ENCODE results near the gene ERGIC1. TPM values are rescaled to one million over a fixed set of nuclear protein-coding genes. Genes with fewer than 3 reads are reported as not detected.

The ERGIC1 gene
- total and polyA plus RNA-seq, 2 of the 13 experiments (the other 11 are each of a cell fraction or from before 2014, with no cell fraction given): 78.5 to 184 TPM

DNA sequence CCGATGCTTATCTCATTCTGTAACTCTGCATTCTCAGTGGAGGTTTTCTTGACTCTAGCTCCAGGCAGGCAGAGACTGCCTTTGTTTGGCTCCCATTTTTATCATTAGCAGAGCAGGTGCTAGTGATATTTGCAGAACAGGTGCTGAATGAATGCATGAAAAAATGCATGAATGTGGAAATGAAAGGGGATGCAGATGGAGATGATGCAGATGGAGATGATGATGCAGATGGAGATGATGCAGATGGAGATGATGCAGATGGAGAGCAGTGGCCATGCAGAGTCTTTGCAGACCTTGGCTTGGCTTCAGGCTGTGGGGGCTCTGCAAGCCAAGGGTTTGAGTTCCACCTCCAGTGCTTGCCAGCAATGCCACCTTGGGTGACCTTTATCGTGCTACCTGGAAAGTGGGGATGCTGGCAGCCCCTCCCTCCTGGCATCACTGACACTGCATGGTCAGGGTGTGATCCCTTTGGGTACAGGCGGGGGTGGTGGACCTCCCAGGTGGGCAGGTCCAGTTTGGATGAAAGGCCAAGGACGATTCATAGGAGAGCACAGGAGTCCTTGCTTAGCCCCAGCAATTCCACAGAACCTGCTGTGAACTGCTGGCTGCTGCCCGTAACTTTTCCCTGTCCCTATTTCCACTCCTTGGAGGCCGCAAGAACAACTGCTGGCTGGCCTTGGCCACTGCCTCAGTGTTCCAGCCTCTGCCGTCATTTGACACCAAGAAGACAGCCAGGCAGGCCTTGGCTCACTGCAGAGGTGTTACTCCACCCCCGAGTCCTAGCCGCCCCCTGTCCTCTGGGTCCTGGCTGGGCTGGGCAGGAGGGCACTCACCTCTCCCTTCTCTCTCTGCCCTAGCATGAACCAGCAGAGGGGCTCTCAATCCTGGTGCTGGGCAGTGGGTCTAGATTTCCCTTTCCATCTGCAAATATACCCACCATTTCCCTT is 33.0 kb downstream of the ERGIC1 start:
- POLR2A ChIA-PET: no interaction called here
- peaks cover 0 to 17% of the 10 kb centered on the region in 2 experiments; a peak in 2 of 5 replicates for H3K36me3 ChIP-seq (replicated peaks in 1 of 2; ENCODE audit: control insufficient read depth in 1 of 2, insufficient read depth in 2 of 2, low read length in 2 of 2)
- H3K79me2 ChIP-seq (ENCODE audit: insufficient read depth, low read length): peaks cover 49% of the 10 kb centered on the region
- intact Hi-C loops (cut with micrococcal nuclease; ENCODE audit: unreplicated experiment): no loop called here
- H2AFZ ChIP-seq (ENCODE audit: low read length): no peak overlapping the region
- H3K27me3 ChIP-seq (ENCODE audit: control insufficient read depth in 1 of 2, insufficient read depth in 2 of 2, low read length in 2 of 2): no peaks in the 10 kb centered on the region
- TF ChIP-seq, protein P1, sequence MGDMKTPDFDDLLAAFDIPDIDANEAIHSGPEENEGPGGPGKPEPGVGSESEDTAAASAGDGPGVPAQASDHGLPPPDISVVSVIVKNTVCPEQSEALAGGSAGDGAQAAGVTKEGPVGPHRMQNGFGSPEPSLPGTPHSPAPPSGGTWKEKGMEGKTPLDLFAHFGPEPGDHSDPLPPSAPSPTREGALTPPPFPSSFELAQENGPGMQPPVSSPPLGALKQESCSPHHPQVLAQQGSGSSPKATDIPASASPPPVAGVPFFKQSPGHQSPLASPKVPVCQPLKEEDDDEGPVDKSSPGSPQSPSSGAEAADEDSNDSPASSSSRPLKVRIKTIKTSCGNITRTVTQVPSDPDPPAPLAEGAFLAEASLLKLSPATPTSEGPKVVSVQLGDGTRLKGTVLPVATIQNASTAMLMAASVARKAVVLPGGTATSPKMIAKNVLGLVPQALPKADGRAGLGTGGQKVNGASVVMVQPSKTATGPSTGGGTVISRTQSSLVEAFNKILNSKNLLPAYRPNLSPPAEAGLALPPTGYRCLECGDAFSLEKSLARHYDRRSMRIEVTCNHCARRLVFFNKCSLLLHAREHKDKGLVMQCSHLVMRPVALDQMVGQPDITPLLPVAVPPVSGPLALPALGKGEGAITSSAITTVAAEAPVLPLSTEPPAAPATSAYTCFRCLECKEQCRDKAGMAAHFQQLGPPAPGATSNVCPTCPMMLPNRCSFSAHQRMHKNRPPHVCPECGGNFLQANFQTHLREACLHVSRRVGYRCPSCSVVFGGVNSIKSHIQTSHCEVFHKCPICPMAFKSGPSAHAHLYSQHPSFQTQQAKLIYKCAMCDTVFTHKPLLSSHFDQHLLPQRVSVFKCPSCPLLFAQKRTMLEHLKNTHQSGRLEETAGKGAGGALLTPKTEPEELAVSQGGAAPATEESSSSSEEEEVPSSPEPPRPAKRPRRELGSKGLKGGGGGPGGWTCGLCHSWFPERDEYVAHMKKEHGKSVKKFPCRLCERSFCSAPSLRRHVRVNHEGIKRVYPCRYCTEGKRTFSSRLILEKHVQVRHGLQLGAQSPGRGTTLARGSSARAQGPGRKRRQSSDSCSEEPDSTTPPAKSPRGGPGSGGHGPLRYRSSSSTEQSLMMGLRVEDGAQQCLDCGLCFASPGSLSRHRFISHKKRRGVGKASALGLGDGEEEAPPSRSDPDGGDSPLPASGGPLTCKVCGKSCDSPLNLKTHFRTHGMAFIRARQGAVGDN (CRISPR knock-in tag; IDR thresholded peaks at IDR 0.05): peak; percentile 60
- TF ChIP-seq ZNF567 (CRISPR knock-in tag; IDR thresholded peaks at IDR 0.05; ENCODE audit: borderline replicate concordance) (no peak), SIX4 (CRISPR knock-in tag; IDR thresholded peaks at IDR 0.05) (no peak), ZNF629 (CRISPR knock-in tag; conservative IDR thresholded peaks at IDR 0.05) (peak; percentile 49; the same call in 1 of the 2 replicates), TBP (CRISPR knock-in tag; IDR thresholded peaks at IDR 0.05) (no peak), ZNF251 (CRISPR knock-in tag; IDR thresholded peaks at IDR 0.05) (no peak), ZNF768 (CRISPR knock-in tag; IDR thresholded peaks at IDR 0.05) (no peak)
- TF ChIP-seq, protein P2, sequence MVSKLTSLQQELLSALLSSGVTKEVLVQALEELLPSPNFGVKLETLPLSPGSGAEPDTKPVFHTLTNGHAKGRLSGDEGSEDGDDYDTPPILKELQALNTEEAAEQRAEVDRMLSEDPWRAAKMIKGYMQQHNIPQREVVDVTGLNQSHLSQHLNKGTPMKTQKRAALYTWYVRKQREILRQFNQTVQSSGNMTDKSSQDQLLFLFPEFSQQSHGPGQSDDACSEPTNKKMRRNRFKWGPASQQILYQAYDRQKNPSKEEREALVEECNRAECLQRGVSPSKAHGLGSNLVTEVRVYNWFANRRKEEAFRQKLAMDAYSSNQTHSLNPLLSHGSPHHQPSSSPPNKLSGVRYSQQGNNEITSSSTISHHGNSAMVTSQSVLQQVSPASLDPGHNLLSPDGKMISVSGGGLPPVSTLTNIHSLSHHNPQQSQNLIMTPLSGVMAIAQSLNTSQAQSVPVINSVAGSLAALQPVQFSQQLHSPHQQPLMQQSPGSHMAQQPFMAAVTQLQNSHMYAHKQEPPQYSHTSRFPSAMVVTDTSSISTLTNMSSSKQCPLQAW (CRISPR knock-in tag; IDR thresholded peaks at IDR 0.05): 0 out of 2 replicates have a peak, but pooled peaks have one; percentile 34
- TF ChIP-seq, protein P3, sequence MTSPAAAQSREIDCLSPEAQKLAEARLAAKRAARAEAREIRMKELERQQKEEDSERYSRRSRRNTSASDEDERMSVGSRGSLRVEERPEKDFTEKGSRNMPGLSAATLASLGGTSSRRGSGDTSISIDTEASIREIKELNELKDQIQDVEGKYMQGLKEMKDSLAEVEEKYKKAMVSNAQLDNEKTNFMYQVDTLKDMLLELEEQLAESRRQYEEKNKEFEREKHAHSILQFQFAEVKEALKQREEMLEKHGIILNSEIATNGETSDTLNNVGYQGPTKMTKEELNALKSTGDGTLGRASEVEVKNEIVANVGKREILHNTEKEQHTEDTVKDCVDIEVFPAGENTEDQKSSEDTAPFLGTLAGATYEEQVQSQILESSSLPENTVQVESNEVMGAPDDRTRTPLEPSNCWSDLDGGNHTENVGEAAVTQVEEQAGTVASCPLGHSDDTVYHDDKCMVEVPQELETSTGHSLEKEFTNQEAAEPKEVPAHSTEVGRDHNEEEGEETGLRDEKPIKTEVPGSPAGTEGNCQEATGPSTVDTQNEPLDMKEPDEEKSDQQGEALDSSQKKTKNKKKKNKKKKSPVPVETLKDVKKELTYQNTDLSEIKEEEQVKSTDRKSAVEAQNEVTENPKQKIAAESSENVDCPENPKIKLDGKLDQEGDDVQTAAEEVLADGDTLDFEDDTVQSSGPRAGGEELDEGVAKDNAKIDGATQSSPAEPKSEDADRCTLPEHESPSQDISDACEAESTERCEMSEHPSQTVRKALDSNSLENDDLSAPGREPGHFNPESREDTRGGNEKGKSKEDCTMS (CRISPR knock-in tag; conservative IDR thresholded peaks at IDR 0.05): no peak
- TF ChIP-seq, protein P4, sequence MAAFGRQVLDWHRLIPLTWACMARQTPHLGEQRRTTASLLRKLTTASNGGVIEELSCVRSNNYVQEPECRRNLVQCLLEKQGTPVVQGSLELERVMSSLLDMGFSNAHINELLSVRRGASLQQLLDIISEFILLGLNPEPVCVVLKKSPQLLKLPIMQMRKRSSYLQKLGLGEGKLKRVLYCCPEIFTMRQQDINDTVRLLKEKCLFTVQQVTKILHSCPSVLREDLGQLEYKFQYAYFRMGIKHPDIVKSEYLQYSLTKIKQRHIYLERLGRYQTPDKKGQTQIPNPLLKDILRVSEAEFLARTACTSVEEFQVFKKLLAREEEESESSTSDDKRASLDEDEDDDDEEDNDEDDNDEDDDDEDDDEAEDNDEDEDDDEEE (CRISPR knock-in tag; IDR thresholded peaks at IDR 0.05): peak; percentile 27; the same call in 1 of the 2 replicates
- H3K9ac ChIP-seq (ENCODE audit: insufficient read depth, low read depth, low read length): 0 out of 2 replicates have a peak overlapping the region, but pooled peaks have one; percentile 23
- H3K4me1 ChIP-seq (ENCODE audit: insufficient read depth, low read length): peaks cover 85% of the 10 kb centered on the region
- peak overlapping the region; percentile 54 for H3K27ac ChIP-seq (ENCODE audit: extremely low read length, insufficient read depth, low read length)
- no peaks in the 10 kb centered on the region; the same call in none of the 2 replicates for H4K20me1 ChIP-seq (ENCODE audit: insufficient read depth, low read length)
- ATAC-seq (no peak), FAIRE-seq (no peak), DNase-seq (ENCODE audit: low spot score) (no peak)
- H3K4me2 ChIP-seq (ENCODE audit: low read depth, low read length): no peak overlapping the region
- no peaks in the 10 kb centered on the region for H3K9me3 ChIP-seq (ENCODE audit: low read length)
- BruUV-seq (replicated peaks): no TSS peak
- no peak overlapping the region for H3K4me3 ChIP-seq (replicated peaks in 1 of 3; ENCODE audit: insufficient read depth in 1 of 3, low read depth in 2 of 3, low read length in 3 of 3)
- CTCF ChIA-PET (ENCODE audit: low intra/inter-chr PET ratio, low total read pairs): no interaction called here
- 79% methylated on average over 7 of the region's 9 CpGs for WGBS (ENCODE audit: low lambda C conversion rate)
- in situ Hi-C loops (cut with HindIII; ENCODE audit: extremely low pct_ligation_motif_present, low pct_unique_long_range_greater_than_20kb): no loop called here
